ENCODE data around the gene GCNT1.

- no peak for TF ChIP-seq CTCF (IDR thresholded peaks at IDR 0.05; ENCODE audit: low read depth, low read length)
- TF ChIP-seq EZH2phosphoT487 (IDR thresholded peaks at IDR 0.05; ENCODE audit: low read depth): no peak
Observed at GRCh38 chr9:76452839-76453238, 6.1 kb upstream of the GCNT1 start.

Data from OCI-LY3 (cell line).